ENCODE data around the gene GABBR2.

DNA sequence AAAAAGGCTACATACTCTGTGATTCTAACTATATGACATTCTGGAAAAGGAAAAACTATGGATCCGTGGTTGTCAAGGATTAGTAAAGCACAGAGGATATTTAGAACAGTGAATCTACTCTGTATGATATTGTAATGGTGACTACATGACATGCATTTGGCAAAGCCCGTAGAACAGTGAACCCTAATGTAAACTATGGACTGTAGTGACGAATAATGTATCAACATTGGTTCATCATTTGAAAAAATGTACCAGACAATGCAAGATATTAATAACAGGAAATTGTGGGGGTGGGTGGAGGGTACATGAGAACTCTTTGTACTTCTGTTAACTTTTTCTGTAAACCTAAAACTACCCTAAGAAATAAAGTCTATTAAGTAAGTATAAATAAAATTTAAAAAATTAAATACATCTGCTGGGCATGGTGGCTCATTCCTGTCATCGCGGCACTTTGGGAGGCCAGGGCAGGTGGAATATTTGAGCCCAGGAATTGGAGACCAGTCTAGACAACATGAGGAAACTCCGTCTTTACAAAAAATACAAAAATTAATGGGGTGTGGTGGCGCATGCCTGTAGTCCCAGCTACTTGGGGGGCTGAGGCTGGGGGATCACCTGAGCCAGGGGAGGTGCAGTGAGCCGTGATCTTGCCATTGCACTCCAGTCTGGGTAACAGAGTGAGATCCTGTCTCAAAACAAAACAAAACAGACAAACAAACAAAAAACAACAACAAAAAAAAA is 351.6 kb downstream of the GABBR2 start:
- TF ChIP-seq CTCF (IDR thresholded peaks at IDR 0.05) = no peak
- no peak for TF ChIP-seq POLR2A (IDR thresholded peaks at IDR 0.05)
